GM19099 (cell line): Measurements from ENCODE around the gene EIF4B.

ENCODE experiments used
- POLR2A ChIP-seq: IDR thresholded peaks from 3 replicates; pipeline ENCODE4 v1.6.1; 2011; ENCODE audit warnings: low read depth; ENCODE audit not compliant: insufficient read length; ENCODE audit errors: extremely low read depth

The EIF4B gene

DNA sequence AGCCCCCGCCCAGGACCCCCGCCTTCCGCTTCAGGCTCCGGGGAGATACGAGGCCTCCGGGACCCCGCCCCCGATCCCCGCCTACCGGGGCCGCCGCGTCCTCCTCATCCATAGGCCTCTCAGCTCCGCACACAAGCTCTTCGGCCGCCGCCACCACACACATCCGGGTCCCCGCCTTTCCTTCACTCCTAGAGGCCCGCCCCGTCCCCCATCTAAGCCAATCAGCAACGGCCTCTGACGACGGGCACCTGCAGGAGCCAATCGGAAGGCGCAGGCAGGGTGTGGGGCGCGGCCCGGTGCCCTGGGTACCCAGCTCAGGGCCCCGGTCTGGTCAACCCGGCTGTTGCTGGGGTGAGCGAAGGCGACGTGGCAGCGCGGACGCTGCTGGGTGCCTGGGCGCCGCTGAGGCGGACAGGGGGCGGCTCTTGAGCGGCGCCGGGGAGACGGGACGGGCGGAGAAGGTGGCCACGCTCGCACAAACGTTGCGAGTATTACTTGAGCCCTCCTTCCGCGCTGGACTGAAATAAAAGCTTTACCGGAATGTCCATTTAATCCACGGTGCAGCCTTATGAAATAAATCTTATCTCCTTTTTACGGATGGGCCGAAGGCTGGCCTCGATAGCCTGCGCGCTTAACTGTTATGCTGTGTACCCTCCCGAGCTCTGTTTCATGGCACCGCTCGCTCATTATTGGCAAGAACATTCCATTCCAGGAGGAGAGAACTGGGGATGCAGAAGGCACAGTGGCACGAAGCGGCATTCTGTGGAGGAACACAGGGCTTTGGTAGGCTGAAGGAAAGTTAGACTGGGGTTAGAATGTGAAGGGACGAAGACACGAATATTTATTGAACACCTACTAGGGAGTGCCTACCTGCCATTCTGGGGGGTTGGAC, 73.2 kb downstream of the EIF4B start, which contains the start of gene SPRYD3:
Gene SPRYD3, minus strand, starts transcription at position 165 of the 892 bp plus-strand sequence. Its CDS starts 57 bp downstream, at position 108.
- TF ChIP-seq POLR2A: peak; percentile 96

DNA sequence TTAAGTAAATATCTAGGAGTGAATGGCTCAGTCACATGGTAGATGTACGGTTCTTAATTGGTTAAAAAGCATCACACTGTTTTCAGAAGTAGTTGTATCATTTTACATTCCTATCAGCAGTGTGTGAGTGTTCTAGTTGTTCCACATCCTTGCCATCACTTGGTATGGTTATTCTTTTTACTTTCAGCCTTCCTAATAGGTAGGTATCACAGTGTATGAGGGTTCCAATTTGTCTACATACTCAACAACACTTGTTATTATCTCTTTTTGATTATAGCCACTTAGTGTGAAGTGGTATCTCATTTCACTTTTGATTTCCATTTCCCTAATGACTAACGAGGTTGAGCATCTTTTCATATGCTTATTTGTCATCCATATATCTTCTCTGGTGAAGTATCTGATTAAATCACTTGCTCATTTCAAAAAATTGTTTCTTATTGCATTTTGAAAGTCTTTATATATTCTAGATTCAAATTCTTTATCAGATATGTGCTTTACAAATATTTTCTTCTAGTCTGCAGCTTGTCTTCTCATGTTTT, 76.5 kb downstream of the EIF4B start:
- TF ChIP-seq POLR2A: no peak

DNA sequence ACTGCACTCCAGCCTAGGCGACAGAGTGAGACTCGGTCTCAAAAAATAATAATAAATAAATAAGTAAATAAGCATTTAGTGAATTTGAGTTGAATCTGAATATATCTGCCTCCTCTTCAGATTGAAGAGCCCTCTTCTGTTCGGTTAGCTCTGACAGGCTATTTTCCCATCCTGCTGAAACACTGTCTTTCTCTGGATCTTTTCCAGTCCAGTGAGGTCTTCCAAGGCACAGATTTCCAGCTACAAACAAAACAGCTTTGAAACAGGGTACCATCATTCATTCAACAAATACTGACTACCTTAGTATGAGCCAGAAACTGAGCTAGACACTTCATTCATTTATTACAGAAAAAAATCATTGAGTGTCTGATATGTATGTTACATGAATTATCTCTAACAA, 80.1 kb downstream of the EIF4B start:
- no peak for TF ChIP-seq POLR2A

DNA sequence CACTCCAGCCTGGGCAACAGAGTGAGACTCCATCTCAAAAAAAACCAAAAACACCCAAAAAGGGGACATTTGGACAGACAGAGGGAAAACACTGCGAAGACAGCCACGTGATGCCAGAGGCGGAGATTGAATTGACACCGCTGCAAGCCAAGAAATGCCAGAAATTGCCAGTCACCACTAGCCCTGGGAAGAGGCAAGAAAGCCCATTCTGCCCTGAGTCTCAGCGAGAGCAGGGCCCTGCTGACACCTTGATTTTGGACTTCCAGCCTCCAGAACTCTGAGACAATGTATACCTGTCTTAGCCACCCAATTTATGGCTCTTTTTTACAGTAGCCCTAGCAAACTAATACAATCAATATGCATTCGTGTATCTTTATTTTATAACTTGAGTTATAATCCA, 83.8 kb downstream of the EIF4B start:
- TF ChIP-seq POLR2A: no peak

DNA sequence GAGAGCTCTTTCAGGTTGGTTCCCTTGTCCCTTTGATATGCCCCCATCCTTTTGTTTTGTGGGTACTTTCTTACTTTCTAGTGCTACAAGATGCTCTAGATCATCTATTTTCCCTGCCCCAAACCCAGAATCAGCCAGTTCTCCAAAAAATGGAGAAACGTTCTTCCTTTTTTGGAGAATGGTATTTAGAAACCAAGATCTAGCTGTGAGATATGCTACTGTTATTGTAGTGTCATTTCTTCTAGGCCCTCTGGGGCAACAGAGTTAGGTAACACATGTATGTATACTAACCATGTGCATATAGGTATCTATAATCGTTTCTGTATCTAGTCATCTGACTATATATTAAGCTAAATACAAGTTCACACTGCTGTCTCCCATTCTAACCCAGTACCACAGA, 84.3 kb downstream of the EIF4B start:
- TF ChIP-seq POLR2A: no peak

DNA sequence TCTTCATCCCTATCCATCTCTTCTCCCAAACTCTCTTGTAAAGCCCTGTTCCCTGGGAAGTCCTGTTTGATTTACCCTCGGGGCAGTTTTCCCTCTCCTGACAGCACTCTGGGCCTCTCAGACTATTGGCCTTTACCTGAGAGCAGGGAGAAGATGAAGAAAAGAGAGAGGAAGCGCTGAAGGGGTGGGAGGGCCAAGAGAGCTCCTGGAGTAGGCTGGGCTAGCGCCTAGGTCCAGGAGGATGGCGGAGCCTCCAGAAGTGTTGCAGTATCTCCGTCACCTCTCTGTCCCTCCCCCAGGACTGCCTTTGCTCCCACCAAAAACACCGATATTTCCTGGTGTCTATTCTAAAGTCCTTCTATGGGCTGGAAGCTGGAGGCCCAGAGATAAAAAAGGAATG, 85.5 kb downstream of the EIF4B start:
- no peak for TF ChIP-seq POLR2A
